ENCODE data around the gene OR52E1.
"Not testable (repeated sequence)": the region's sequence is repeated elsewhere in the genome, so short reads cannot be mapped to it uniquely, and the experiment has no call there.

The OR52E1 gene

DNA sequence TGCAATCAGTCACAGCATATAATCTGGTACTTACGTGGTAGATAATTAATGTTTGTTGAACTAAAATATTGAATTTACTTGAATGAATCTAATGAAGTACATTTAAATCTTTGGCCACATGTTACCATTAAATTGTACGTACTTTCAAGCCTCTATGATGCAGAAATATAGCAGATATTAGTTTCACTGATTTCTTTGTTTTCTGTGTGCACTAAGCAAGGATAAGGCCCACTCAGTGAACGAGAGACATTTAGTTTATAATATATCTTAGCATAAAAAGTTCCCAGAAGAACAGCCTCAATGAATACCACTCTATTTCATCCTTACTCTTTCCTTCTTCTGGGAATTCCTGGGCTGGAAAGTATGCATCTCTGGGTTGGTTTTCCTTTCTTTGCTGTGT, at the start of gene OR52E1:
Gene OR52E1, plus strand, starts transcription at position 301 of the 400 bp plus-strand sequence.
- Mint-ChIP-seq H3K4me3 (no peak within 1 kb of the TSS), H3K9me3 (no peaks in the 10 kb centered on the region), H3K27ac (no peak within 1 kb of the TSS), H3K27me3 (no peaks in the 10 kb centered on the region), H3K4me1 (no peaks in the 10 kb centered on the region)
- DNase-seq (no peak), ATAC-seq (no peak)

DNA sequence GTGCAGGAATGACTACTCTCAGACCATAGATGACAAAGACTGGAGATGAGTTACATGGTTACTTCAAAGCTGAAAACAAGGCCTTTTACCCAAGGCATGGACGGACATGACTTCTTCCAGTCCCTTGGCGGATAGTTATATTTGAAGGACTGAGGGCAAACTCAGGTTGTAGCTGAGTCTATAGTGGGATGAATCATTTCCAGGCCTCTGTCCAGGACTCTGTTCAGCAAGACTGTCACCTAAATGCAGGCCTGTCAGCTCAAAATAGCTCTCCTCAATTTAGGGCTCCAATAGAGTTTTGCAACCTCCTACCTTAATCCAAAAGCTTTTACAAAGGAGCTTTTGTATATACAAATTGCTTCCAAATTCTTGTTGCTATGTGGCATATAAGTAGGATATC, 47.4 kb upstream of the OR52E1 start:
- Mint-ChIP-seq H3K4me3 (no peak overlapping the region), H3K9me3 (peaks cover 25 to 29% of the 10 kb centered on the region in 2 donors), H3K4me1 (no peaks in the 10 kb centered on the region), H3K27me3 (peaks cover 7% of the 10 kb centered on the region), H3K27ac (no peak overlapping the region)
- ATAC-seq (no peak), DNase-seq (no peak)

DNA sequence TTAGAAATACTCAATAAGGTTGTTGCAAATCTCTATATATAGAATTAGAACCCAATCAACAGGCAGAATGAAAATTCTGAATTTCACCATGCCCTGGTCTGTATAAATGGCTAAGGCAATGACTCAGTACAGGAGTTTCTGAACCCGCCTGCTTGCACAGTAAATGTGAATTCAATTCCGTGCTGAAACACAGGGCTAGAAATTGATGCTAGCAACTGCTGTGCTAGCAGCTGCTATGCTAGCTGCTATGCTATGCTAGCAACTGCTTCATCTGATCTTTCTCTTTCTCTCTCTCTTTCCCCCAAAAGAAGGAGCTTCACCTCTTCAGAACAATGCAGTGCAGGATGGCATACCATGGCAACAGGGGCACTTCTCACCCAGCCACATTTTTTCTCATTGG, 32.7 kb upstream of the OR52E1 start:
- ATAC-seq: no peak
- Mint-ChIP-seq H3K27ac (no peak overlapping the region), H3K4me1 (no peaks in the 10 kb centered on the region), H3K9me3 (no peaks in the 10 kb centered on the region), H3K27me3 (no peaks in the 10 kb centered on the region), H3K4me3 (no peak overlapping the region)
- DNase-seq: no peak

DNA sequence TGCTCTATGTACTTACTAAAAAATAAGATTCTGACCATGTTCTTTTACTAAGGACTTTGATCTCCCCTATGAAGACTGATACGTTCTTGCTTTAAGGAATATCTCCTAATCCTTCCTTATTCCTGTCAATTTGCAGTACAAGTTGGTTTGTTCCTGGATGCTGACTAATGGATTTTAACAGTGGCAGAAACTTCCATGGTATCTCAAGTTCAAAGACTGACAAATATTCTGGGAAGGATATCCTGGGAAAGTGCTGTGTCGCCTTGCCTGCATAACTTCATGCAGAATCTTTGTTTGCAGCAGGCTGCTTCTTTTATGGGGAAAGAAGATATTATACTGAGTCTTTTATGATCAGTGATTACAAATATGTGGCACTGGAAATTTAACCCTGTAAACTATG, 31.4 kb upstream of the OR52E1 start:
- Mint-ChIP-seq H3K4me3 (no peak overlapping the region), H3K27ac (no peak overlapping the region), H3K27me3 (no peaks in the 10 kb centered on the region), H3K9me3 (no peaks in the 10 kb centered on the region), H3K4me1 (no peaks in the 10 kb centered on the region)
- ATAC-seq: no peak
- no peak for DNase-seq

DNA sequence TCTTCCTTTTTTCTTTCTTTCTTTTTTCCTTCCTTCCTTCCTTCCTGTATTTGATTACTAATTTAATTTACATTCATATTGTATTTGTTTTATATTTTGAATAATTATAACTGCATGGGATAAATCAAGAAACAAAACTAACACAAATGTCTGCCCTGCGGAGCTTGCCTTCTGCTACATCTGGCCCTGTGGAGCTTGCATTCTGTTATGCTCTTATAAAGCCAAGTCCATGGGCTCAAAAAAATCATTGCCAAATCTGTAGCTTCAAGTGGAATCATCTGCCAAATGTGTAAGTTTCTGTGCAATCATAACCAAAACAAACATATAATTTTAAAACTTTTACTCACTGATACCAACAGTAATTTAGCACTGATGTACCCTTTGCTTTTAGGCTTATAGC, 31.0 kb upstream of the OR52E1 start:
- no peak overlapping the region for H3K4me3 Mint-ChIP-seq
- ATAC-seq (no peak), DNase-seq (no peak)
- H3K9me3 Mint-ChIP-seq: no peaks in the 10 kb centered on the region
- H3K27me3 Mint-ChIP-seq: no peaks in the 10 kb centered on the region
- H3K4me1 Mint-ChIP-seq: no peaks in the 10 kb centered on the region
- H3K27ac Mint-ChIP-seq: no peak overlapping the region

DNA sequence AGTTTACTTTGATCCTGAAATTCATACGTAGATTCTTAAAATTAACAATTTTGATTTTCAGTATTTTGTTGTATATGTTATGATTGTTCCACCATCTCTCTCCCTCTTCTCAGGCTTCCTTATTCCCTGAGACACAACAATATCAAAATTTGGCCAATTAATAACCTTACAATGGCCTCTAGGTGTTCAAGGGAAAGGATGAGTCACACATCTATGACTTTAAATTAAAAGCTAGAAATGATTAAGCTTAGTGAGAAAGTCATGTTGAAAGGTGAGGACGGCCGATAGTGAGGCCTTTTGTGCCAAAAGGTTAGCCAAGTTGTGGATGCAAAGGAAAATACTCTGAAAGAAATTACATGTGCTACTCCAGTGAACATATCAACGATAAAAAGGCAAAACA, 28.5 kb upstream of the OR52E1 start:
- H3K27me3 Mint-ChIP-seq: no peaks in the 10 kb centered on the region
- no peak overlapping the region for H3K4me3 Mint-ChIP-seq
- H3K27ac Mint-ChIP-seq: no peak overlapping the region
- no peak for DNase-seq
- H3K9me3 Mint-ChIP-seq: no peaks in the 10 kb centered on the region
- no peaks in the 10 kb centered on the region for H3K4me1 Mint-ChIP-seq
- no peak for ATAC-seq

DNA sequence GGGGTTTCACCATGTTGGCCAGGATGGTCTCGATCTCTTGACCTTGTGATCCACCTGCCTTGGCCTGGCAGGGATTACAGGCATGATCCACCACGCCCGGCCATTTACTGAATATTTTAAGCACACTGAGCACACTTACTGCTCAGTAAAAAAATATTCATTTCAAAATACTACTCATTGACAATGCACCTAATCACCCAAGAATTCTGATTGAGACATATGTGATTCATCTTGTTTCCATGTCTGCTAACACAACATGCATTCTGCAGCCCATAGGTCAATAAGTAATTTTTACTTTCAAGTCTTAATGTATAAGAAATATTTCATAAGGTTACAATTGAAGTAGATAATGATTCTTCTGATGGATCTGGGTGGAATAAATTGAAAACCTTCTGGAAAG, 27.3 kb upstream of the OR52E1 start:
- Mint-ChIP-seq H3K27me3 (no peaks in the 10 kb centered on the region), H3K4me1 (no peaks in the 10 kb centered on the region), H3K4me3 (no peak overlapping the region), H3K9me3 (no peaks in the 10 kb centered on the region), H3K27ac (no peak overlapping the region)
- DNase-seq: no peak
- no peak for ATAC-seq

DNA sequence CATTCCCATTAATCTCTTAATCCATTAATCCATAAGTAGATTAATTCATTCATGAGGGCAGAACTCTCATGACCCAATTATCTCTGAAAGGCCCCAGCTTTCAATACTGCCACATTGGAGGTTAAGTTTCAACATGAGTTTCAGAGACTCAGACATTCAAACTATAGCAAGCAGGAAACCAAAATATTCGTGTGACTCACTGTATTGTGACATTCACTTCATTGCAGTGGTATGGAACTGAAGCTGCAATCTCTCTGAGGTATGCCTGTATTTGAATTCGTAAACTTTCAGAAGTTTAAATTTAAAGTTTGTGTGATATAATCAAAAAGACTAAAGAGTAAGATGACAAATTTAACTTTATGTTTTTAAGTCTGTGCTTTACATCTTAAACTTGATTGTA, 26.0 kb upstream of the OR52E1 start:
- no peak overlapping the region for H3K27ac Mint-ChIP-seq
- DNase-seq (no peak), ATAC-seq (no peak)
- H3K27me3 Mint-ChIP-seq: no peaks in the 10 kb centered on the region
- no peak overlapping the region for H3K4me3 Mint-ChIP-seq
- no peaks in the 10 kb centered on the region for H3K4me1 Mint-ChIP-seq
- H3K9me3 Mint-ChIP-seq: no peaks in the 10 kb centered on the region

DNA sequence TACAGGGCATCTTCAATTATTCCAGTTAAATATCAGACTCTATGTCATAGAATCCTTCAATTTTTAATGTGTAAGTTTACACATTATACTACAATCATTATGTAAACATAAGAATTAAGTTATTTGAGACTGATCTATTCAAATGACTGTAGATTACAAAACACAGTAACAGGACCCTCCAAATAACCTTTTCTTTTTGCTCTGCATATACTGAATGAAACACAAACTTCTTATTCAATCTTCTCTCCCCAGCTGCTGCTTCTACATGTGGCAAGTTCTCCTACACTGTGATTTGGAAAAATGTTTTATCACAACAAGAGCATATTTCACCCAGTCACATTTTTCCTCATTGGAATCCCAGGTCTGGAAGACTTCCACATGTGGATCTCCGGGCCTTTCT, 23.1 kb upstream of the OR52E1 start, which contains the start of gene OR52J3:
Gene OR52J3, plus strand, starts transcription at position 301 of the 400 bp plus-strand sequence. Its CDS starts 0 bp downstream, at position 301.
- ATAC-seq: no peak
- Mint-ChIP-seq H3K27me3 (no peaks in the 10 kb centered on the region), H3K4me3 (no peak within 1 kb of the TSS), H3K4me1 (no peaks in the 10 kb centered on the region), H3K9me3 (no peaks in the 10 kb centered on the region), H3K27ac (no peak within 1 kb of the TSS)
- no peak for DNase-seq

DNA sequence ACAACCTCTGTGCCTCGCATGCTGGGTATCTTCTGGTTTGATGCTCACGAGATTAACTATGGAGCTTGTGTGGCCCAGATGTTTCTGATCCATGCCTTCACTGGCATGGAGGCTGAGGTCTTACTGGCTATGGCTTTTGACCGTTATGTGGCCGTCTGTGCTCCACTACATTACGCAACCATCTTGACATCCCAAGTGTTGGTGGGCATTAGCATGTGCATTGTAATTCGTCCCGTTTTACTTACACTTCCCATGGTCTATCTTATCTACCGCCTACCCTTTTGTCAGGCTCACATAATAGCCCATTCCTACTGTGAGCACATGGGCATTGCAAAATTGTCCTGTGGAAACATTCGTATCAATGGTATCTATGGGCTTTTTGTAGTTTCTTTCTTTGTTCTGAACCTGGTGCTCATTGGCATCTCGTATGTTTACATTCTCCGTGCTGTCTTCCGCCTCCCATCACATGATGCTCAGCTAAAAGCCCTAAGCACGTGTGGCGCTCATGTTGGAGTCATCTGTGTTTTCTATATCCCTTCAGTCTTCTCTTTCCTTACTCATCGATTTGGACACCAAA, 22.5 kb upstream of the OR52E1 start:
- DNase-seq: no peak
- Mint-ChIP-seq H3K4me1 (no peaks in the 10 kb centered on the region), H3K27me3 (no peaks in the 10 kb centered on the region), H3K9me3 (no peaks in the 10 kb centered on the region), H3K4me3 (no peak overlapping the region), H3K27ac (no peak overlapping the region)
- no peak for ATAC-seq

DNA sequence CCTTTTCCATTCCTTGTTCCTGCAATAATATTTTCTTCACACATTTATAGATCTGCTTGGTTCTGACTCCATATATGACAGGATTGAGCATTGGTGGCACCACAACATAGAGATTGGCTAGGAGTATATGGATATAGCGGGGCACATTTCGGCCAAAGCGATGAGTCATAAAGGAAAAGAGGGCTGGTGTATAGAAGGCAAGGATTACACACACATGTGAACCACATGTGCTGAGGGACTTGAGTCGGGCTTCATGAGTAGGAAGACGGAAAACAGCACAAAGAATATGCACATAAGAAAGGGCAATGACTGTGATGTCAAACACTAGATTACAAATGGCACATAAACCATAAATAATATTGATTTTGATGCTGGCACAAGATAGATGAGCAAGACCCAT, 10.7 kb upstream of the OR52E1 start:
- H3K27me3 Mint-ChIP-seq: peaks cover 11% of the 10 kb centered on the region
- H3K4me1 Mint-ChIP-seq, H3K27ac Mint-ChIP-seq, ATAC-seq, H3K9me3 Mint-ChIP-seq, DNase-seq, H3K4me3 Mint-ChIP-seq: not testable (repeated sequence)

DNA sequence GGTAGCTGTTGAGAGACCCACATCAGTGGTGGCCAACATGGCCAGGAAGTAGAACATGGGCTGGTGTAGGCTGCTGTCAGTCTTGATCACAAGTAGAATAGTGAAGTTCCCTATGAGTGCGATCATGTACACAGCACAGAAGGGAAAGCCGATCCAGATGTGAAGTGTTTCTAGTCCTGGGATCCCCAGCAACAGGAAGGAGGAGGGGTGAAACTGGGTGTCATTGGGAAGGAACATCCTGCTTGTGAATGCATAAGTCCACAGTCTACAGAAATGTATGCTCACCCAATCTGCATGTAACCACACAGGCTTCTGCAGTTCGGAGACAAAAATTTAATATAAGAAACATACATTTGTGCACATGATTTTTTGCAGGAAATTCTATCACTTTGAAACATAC, 10.0 kb upstream of the OR52E1 start, which contains the start of gene OR52E2:
Gene OR52E2, minus strand, starts transcription at position 237 of the 400 bp plus-strand sequence. Its CDS starts 0 bp downstream, at position 237.
- Mint-ChIP-seq H3K27ac (no peak within 1 kb of the TSS), H3K4me1 (no peaks in the 10 kb centered on the region), H3K27me3 (peaks cover 11% of the 10 kb centered on the region), H3K9me3 (peaks cover 0 to 6% of the 10 kb centered on the region in 2 donors), H3K4me3 (no peak within 1 kb of the TSS)
- DNase-seq (no peak), ATAC-seq (no peak)

DNA sequence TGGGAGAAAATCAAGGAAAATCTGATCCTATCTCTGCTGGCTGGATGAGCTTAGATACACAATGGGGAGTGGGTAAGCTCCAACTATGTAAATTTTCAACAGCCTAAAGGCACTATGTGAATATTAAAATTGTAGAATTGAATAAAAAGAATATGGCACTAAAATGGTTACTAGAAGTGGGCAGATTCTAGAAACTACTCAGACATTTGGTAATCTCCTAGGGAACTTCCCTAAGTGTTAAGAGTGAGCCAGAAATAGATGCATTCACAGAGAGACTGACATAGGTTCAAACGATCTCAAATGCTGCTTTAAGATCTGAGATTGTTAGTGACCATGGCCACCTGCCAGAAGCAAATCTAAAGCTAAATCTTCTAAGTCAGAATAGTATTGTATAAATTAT, 4.3 kb upstream of the OR52E1 start:
- Mint-ChIP-seq H3K4me1 (no peaks in the 10 kb centered on the region), H3K4me3 (no peak overlapping the region), H3K9me3 (no peaks in the 10 kb centered on the region), H3K27ac (no peak overlapping the region), H3K27me3 (no peaks in the 10 kb centered on the region)
- DNase-seq (no peak), ATAC-seq (no peak)

DNA sequence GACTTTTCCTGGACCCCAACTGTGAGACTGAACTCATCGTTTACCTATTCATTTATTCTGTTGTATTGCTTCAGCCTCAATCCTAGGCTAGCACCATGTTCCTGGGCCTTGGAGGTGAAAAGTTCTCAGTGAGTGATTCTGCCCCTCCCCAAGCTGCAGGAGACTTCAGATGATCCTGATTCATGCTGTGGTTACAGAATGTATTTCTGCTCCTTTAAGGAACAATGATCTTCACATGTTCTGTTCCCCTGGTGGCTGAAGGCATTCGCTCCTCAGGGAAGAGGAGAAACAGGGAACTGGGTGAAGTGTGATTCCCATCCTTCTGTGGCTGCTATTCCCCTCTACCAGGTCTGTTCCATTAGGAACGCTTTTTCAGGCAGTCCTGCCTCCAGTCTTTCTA, 2.4 kb downstream of the OR52E1 start:
- no peak for DNase-seq
- H3K9me3 Mint-ChIP-seq: no peaks in the 10 kb centered on the region

DNA sequence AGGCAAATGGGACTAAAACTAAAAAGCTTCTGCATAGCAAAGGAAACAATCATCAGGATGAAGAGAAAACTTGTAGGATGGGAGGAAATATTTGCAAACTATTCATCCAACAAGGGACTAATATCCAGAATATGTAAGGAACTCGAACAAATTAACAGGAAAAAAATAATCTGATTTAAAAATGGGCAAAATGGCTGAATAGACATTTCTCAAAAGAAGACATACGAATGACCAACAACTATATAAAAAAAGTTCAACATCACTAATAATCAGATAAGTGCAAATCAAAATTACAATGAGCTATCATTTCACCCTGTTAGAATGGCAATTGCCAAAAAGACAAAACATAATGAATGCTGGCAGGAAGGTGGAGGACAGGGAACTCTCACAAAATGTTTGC, 12.0 kb downstream of the OR52E1 start:
- H3K9me3 Mint-ChIP-seq: no peaks in the 10 kb centered on the region
- no peak overlapping the region for H3K27ac Mint-ChIP-seq
- ATAC-seq (no peak), DNase-seq (no peak)
- peaks cover 4% of the 10 kb centered on the region for H3K27me3 Mint-ChIP-seq
- no peak overlapping the region for H3K4me3 Mint-ChIP-seq
- H3K4me1 Mint-ChIP-seq: no peaks in the 10 kb centered on the region

More for the DNA sequence above, 2.4 kb downstream of the OR52E1 start:
- Mint-ChIP-seq H3K27ac (no peak overlapping the region), H3K4me3 (no peak overlapping the region), H3K4me1 (no peaks in the 10 kb centered on the region), H3K27me3 (peaks cover 11% of the 10 kb centered on the region)
- ATAC-seq: no peak

DNA sequence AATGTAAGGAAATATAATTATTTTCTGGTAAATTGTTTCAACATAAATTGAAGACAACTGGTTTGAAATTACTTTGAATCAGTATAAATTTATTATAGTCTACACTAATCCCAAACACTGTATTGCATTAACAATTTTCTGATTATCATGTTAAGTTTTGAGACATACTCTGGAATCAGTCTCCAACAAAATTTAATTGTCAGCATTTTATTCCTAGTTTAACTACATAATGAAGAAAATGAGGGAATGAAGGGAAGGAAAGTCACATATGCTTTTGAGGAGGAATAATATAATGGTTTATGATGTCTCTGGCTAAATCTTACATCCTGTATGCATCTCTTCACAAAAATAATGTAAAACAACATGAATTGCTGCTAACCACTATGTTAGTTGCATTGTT, 14.2 kb downstream of the OR52E1 start:
- DNase-seq (no peak), ATAC-seq (no peak)
- Mint-ChIP-seq H3K27me3 (peaks cover 5% of the 10 kb centered on the region), H3K4me3 (no peak overlapping the region), H3K4me1 (no peaks in the 10 kb centered on the region), H3K27ac (no peak overlapping the region), H3K9me3 (no peaks in the 10 kb centered on the region)

DNA sequence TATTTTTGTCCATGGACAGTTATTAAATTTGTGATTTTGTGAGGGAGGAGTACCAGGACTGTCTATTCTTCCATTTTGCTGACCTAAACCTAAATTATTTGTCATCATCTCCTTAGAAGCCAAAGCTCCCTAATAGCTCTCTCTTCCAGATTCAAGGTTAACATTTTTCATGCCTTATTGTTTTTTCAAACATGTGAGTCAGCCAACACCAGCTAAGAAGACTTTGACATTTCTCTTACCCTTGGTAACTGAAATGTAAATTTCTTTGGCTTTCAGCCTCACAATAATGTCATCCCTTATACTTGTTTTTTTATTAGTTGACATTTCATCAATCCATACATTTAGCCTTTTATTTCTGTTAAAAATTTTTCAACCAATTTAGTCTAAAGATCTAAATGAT, 19.2 kb downstream of the OR52E1 start:
- no peak for DNase-seq
- no peak for ATAC-seq
- no peak overlapping the region for H3K4me3 Mint-ChIP-seq
- no peak overlapping the region for H3K27ac Mint-ChIP-seq
- no peaks in the 10 kb centered on the region for H3K4me1 Mint-ChIP-seq
- peaks cover 11% of the 10 kb centered on the region for H3K27me3 Mint-ChIP-seq
- no peaks in the 10 kb centered on the region for H3K9me3 Mint-ChIP-seq
